ENCODE measurements around the gene MICAL3. TPM values are rescaled to one million over a fixed set of nuclear protein-coding genes. Genes with fewer than 3 reads are reported as not detected.

Gene MICAL3
- total RNA-seq, 1 experiment from 2014 or later = 47.1 TPM

- DNase-seq (ENCODE audit: low read depth, low spot score) (no peak), ATAC-seq (no peak)
- Histone ChIP-seq H3K27ac (ENCODE audit: low read length) (no peak overlapping the region), H3K4me1 (ENCODE audit: control insufficient read depth, insufficient read depth, low read length) (no peaks in the 10 kb centered on the region), H3K36me3 (ENCODE audit: control insufficient read depth, insufficient read depth, low read length) (no peaks in the 10 kb centered on the region), H3K27me3 (ENCODE audit: control insufficient read depth, insufficient read depth, low read length) (no peaks in the 10 kb centered on the region), H3K4me3 (ENCODE audit: low read depth in 2 of 2, low read length in 2 of 2) (no peak overlapping the region), H3K9me3 (ENCODE audit: control insufficient read depth, insufficient read depth, low read depth, low read length) (no peaks in the 10 kb centered on the region)
- CTCF ChIA-PET = no interaction called here
- in situ Hi-C loops (cut with HindIII; ENCODE audit: low pct_unique_long_range_greater_than_20kb, low sequenced_read_pairs) (no loop called here), intact Hi-C loops (cut with micrococcal nuclease; ENCODE audit: unreplicated experiment) (no loop called here)
- BruUV-seq (replicated peaks) = no TSS peak
- no peak for TF ChIP-seq REST (IDR thresholded peaks at IDR 0.05; ENCODE audit: insufficient read depth in 1 of 2, low read depth in 2 of 2, low read length in 1 of 2)
- POLR2A ChIA-PET = no interaction called here
Measured at GRCh38 chr22:17960695-17961445, 63.5 kb downstream of the MICAL3 start.

GRCh38 chr22:17960011-17960410 lies 64.3 kb downstream of the MICAL3 start:
- intact Hi-C loops (cut with micrococcal nuclease; ENCODE audit: unreplicated experiment) = no loop called here
- TF ChIP-seq TCF7L2 (IDR thresholded peaks at IDR 0.05; ENCODE audit: low read depth, low read length) (no peak), POLR2AphosphoS5 (IDR thresholded peaks at IDR 0.05; ENCODE audit: low read depth, low read length) (no peak), CTCF (IDR thresholded peaks at IDR 0.05) (no peak), REST (IDR thresholded peaks at IDR 0.05; ENCODE audit: insufficient read depth in 1 of 2, low read depth in 2 of 2, low read length in 1 of 2) (no peak), SIN3A (IDR thresholded peaks at IDR 0.05; ENCODE audit: borderline replicate concordance, insufficient read depth, low read depth, low read length) (no peak)
- Histone ChIP-seq H3K4me3 (ENCODE audit: low read depth in 2 of 2, low read length in 2 of 2) (no peak overlapping the region), H3K27me3 (ENCODE audit: control insufficient read depth, insufficient read depth, low read length) (no peaks in the 10 kb centered on the region), H3K4me1 (ENCODE audit: control insufficient read depth, insufficient read depth, low read length) (no peaks in the 10 kb centered on the region), H3K36me3 (ENCODE audit: control insufficient read depth, insufficient read depth, low read length) (no peaks in the 10 kb centered on the region), H3K9me3 (ENCODE audit: control insufficient read depth, insufficient read depth, low read depth, low read length) (no peaks in the 10 kb centered on the region), H3K27ac (ENCODE audit: low read length) (no peak overlapping the region)
- CTCF ChIA-PET = no interaction called here
- ATAC-seq (no peak), DNase-seq (ENCODE audit: low read depth, low spot score) (no peak)
- BruUV-seq (replicated peaks) = no TSS peak
- in situ Hi-C loops (cut with HindIII; ENCODE audit: low pct_unique_long_range_greater_than_20kb, low sequenced_read_pairs) = no loop called here
- POLR2A ChIA-PET = no interaction called here

Data from Panc1 (cell line).